Upper lobe of left lung (tissue), 6 donors: ENCODE measurements around the gene C14orf119. TPM values are rescaled to one million over a fixed set of nuclear protein-coding genes. Genes with fewer than 3 reads are reported as not detected.
A peak's percentile ranks its signal among the peaks of the same experiment; 100 is the strongest.

Experiments used
- ATAC-seq, 2 donors: fragments of 200-7000 bp; cut with Tn5 transposase; one replicate each; pipeline ENCODE4 v1.9.1; 2022; ENCODE audit warnings: mild to moderate bottlenecking in 2 of 2, moderate library complexity in 2 of 2; ENCODE audit not compliant: low FRiP score in 2 of 2
- DNase-seq, 2 donors: peaks; one replicate each; pipeline ENCODE4 v3.0.0-alpha.2; 2019 to 2020
- H3K27ac ChIP-seq, 4 donors: fragments of 200-600 bp; sonication (generic); one replicate each; pipeline ENCODE4 v1.5.1; 2016 to 2019
- H3K27me3 ChIP-seq, 4 donors: fragments of 200-600 bp; sonication (generic); one replicate each; pipeline ENCODE4 v1.5.1; 2017 to 2019
- H3K36me3 ChIP-seq, 4 donors: fragments of 200-600 bp; sonication (generic); one replicate each; pipeline ENCODE4 v1.5.1; 2016 to 2019
- H3K4me1 ChIP-seq, 4 donors: fragments of 200-600 bp; sonication (generic); one replicate each; pipeline ENCODE4 v1.5.1; 2018 to 2019
- H3K4me3 ChIP-seq, 4 donors: fragments of 200-600 bp; sonication (generic); one replicate each; pipeline ENCODE4 v1.5.1; 2017 to 2019; ENCODE audit warnings: mild to moderate bottlenecking in 2 of 4, moderate library complexity in 1 of 4
- H3K9me3 ChIP-seq, 4 donors: fragments of 200-600 bp; sonication (generic); one replicate each; pipeline ENCODE4 v1.5.1; 2018 to 2019
- EP300 ChIP-seq, 4 donors: sonication (generic); formaldehyde crosslinking; IDR thresholded peaks; one replicate each; pipeline ENCODE4 v1.5.1; 2017; ENCODE audit warnings: antibody characterized with exemption in 4 of 4, control low read depth in 2 of 4
- POLR2A ChIP-seq, 4 donors: fragments of 450-650 bp; IDR thresholded peaks; one replicate each; pipeline ENCODE4 v1.5.1; 2016 to 2017; ENCODE audit warnings: antibody characterized with exemption in 4 of 4, mild to moderate bottlenecking in 2 of 4
- POLR2AphosphoS5 ChIP-seq, 2 donors: sonication (generic); formaldehyde crosslinking; IDR thresholded peaks; one replicate each; pipeline ENCODE4 v1.5.1; 2017; ENCODE audit warnings: antibody characterized with exemption in 2 of 2
- WGBS, 2 donors: methylation state at CpG; one replicate each; pipeline ENCODE4 v1.1.5; 2017 to 2018; 5-methylcytosine and 5-hydroxymethylcytosine counted together
- total RNA-seq, 6 donors: library from RNA; depleted of rRNA in 4 of 6; stranded (reverse); fragments of >200 nt in 4 of 6; gene quantifications; one replicate each; pipeline versions ENCODE4 v1.1.0 to v1.2.1, GENCODE V29; 2016 to 2021
- TF ChIP-seq, protein P1 (sequence below), 6 experiments: fragments of 450-650 bp in 4 of 6; fragments of 200-600 bp in 2 of 6; sonication (generic) in 2 of 6; IDR thresholded peaks; one replicate each; pipeline ENCODE4 v1.5.1; 2016 to 2019; ENCODE audit warnings: antibody characterized with exemption in 6 of 6
- donor health status: DM: no; HTN: no; CAD: no; lungs with moderate emphysema.
- donor health status: DM: no; HTN: yes; CAD: no; lungs with severe emphysema.

The C14orf119 gene, protein sequence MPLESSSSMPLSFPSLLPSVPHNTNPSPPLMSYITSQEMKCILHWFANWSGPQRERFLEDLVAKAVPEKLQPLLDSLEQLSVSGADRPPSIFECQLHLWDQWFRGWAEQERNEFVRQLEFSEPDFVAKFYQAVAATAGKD
- 10 to 100 TPM in 5 of 6 donors, 1 to 10 TPM in 1; 4.9 to 52.5 (median 35.7) TPM for total RNA-seq

- Histone ChIP-seq H3K27ac (peak within 1 kb of the TSS; percentile 91 to 100 (median 99)), H3K36me3 (peaks cover 0 to 51% (median 20%) of the 10 kb centered on the region in 4 donors), H3K4me1 (peaks cover 25 to 68% (median 36%) of the 10 kb centered on the region in 4 donors), H3K27me3 (no peaks in the 10 kb centered on the region), H3K4me3 (peak within 1 kb of the TSS; percentile 74 to 85 (median 82)), H3K9me3 (no peaks in the 10 kb centered on the region)
- ATAC-seq = peak; percentile 96 to 99
- TF ChIP-seq POLR2AphosphoS5 (IDR thresholded peaks at IDR 0.05) (peak; percentile 84 to 91), EP300 (IDR thresholded peaks at IDR 0.05) (peak in 1 of 4 donors; percentile 3), POLR2A (IDR thresholded peaks at IDR 0.05) (peak; percentile 64 to 85 (median 74))
- TF ChIP-seq, protein P1, sequence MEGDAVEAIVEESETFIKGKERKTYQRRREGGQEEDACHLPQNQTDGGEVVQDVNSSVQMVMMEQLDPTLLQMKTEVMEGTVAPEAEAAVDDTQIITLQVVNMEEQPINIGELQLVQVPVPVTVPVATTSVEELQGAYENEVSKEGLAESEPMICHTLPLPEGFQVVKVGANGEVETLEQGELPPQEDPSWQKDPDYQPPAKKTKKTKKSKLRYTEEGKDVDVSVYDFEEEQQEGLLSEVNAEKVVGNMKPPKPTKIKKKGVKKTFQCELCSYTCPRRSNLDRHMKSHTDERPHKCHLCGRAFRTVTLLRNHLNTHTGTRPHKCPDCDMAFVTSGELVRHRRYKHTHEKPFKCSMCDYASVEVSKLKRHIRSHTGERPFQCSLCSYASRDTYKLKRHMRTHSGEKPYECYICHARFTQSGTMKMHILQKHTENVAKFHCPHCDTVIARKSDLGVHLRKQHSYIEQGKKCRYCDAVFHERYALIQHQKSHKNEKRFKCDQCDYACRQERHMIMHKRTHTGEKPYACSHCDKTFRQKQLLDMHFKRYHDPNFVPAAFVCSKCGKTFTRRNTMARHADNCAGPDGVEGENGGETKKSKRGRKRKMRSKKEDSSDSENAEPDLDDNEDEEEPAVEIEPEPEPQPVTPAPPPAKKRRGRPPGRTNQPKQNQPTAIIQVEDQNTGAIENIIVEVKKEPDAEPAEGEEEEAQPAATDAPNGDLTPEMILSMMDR (IDR thresholded peaks at IDR 0.05) = peak in 1 of 6 experiments; percentile 5
- 1% methylated on average over 41 to 46 of the region's 46 CpGs for WGBS, 2 donors
- peak; percentile 96 to 99 for DNase-seq
Observed at GRCh38 chr14:23095196-23096108, at the start of gene C14orf119. Gene C14orf119 (plus strand): TSS chr14:23095505. CDS start chr14:23097659, 2,154 bp downstream.

DNA sequence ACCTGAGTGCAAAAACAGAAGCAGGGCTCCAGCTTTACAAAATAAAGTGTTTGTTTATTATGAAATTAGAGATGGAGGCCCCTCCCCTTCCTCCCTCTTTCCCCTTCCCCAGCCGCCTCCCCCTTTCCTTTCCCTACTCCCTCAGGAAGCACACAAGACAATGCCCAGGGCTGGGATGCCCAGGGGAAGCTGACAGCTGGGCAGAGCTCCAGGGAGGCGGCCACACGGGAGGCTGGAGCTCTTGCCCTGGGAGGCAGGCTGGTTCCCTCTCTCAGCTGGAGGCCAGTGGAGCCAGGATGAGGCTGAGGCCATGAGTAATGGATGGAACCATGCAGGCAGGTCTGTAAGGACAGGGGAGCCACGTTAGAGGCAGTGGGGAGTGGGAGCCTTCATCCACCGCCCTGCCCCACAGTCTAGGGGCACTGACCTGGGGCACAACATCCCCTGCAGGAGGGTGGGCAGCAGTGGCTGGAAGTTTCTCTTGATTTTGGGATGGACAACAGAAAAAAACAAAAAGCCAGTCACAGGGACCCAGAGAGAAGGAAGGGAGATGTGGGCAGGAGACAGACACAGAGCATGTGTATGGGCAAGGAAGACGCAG lies 48.2 kb upstream of the C14orf119 start:
- H3K27me3 ChIP-seq = no peaks in the 10 kb centered on the region
- no peak for DNase-seq
- H3K27ac ChIP-seq = peak overlapping the region; percentile 53 to 79 (median 64)
- WGBS, 2 donors = 49 to 80% methylated on average over 6 of the region's 6 CpGs
- no peak for ATAC-seq
- H3K4me3 ChIP-seq = peak overlapping the region in 2 of 4 donors; percentile 1 to 38
- H3K9me3 ChIP-seq = no peaks in the 10 kb centered on the region
- H3K4me1 ChIP-seq = peaks cover 5 to 20% (median 14%) of the 10 kb centered on the region in 4 donors
- TF ChIP-seq, protein P1 (IDR thresholded peaks at IDR 0.05) = no peak
- TF ChIP-seq POLR2A (IDR thresholded peaks at IDR 0.05) (no peak), EP300 (IDR thresholded peaks at IDR 0.05) (no peak), POLR2AphosphoS5 (IDR thresholded peaks at IDR 0.05) (peak in 1 of 2 donors; percentile 33)
- H3K36me3 ChIP-seq = no peaks in the 10 kb centered on the region

GRCh38 chr14:23047751-23048693 lies 47.3 kb upstream of the C14orf119 start:
- 61 to 80% methylated on average over 43 to 60 of the region's 85 CpGs for WGBS, 2 donors
- DNase-seq (peak in 1 of 2 donors; percentile 82), ATAC-seq (no peak)
- H3K36me3 ChIP-seq = no peaks in the 10 kb centered on the region
- TF ChIP-seq EP300 (IDR thresholded peaks at IDR 0.05) = no peak
- no peak for TF ChIP-seq POLR2AphosphoS5 (IDR thresholded peaks at IDR 0.05)
- TF ChIP-seq, protein P1 (IDR thresholded peaks at IDR 0.05) = no peak
- TF ChIP-seq POLR2A (IDR thresholded peaks at IDR 0.05) = no peak
- peaks cover 5 to 20% (median 14%) of the 10 kb centered on the region in 4 donors for H3K4me1 ChIP-seq
- peak overlapping the region in 3 of 4 donors; percentile 1 to 38 (median 1) for H3K4me3 ChIP-seq
- no peaks in the 10 kb centered on the region for H3K27me3 ChIP-seq
- H3K9me3 ChIP-seq = no peaks in the 10 kb centered on the region
- peak overlapping the region; percentile 53 to 79 (median 64) for H3K27ac ChIP-seq

DNA sequence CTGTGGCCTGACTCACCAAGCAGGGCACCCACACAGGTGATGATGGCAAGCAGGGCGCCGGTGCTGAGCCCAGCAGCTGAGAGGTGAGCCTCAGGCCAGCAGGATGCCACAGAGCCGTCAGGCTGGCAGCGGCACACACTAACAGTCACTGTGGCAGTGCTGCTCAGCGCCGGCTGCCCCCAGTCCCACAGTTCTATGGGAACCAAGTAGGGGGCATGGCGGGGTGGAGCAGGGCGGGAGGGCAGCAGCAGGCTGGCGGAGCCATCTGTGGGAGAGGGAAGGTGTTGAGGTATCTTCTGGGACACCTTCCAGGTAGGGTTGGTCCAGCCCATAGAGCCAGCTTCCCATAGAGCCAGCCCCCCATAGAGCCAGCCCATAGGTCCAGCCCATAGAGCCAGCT lies 46.3 kb upstream of the C14orf119 start:
- H3K9me3 ChIP-seq = no peaks in the 10 kb centered on the region
- H3K4me1 ChIP-seq = peaks cover 5 to 20% (median 14%) of the 10 kb centered on the region in 4 donors
- H3K36me3 ChIP-seq = no peaks in the 10 kb centered on the region
- DNase-seq = no peak
- H3K27me3 ChIP-seq = no peaks in the 10 kb centered on the region
- H3K4me3 ChIP-seq = no peak overlapping the region
- no peak for TF ChIP-seq POLR2A (IDR thresholded peaks at IDR 0.05)
- TF ChIP-seq, protein P1 (IDR thresholded peaks at IDR 0.05) = no peak
- no peak for TF ChIP-seq EP300 (IDR thresholded peaks at IDR 0.05)
- no peak for TF ChIP-seq POLR2AphosphoS5 (IDR thresholded peaks at IDR 0.05)
- no peak overlapping the region for H3K27ac ChIP-seq
- no peak for ATAC-seq
- WGBS, 2 donors = 92 to 96% methylated on average over 5 to 9 of the region's 9 CpGs
